ENCODE data around the gene RASSF5. TPM values are rescaled to one million over a fixed set of nuclear protein-coding genes. Genes with fewer than 3 reads are reported as not detected.

The RASSF5 gene
- polyA plus RNA-seq, 1 donor from 2014 or later, result 4.0 TPM

DNA sequence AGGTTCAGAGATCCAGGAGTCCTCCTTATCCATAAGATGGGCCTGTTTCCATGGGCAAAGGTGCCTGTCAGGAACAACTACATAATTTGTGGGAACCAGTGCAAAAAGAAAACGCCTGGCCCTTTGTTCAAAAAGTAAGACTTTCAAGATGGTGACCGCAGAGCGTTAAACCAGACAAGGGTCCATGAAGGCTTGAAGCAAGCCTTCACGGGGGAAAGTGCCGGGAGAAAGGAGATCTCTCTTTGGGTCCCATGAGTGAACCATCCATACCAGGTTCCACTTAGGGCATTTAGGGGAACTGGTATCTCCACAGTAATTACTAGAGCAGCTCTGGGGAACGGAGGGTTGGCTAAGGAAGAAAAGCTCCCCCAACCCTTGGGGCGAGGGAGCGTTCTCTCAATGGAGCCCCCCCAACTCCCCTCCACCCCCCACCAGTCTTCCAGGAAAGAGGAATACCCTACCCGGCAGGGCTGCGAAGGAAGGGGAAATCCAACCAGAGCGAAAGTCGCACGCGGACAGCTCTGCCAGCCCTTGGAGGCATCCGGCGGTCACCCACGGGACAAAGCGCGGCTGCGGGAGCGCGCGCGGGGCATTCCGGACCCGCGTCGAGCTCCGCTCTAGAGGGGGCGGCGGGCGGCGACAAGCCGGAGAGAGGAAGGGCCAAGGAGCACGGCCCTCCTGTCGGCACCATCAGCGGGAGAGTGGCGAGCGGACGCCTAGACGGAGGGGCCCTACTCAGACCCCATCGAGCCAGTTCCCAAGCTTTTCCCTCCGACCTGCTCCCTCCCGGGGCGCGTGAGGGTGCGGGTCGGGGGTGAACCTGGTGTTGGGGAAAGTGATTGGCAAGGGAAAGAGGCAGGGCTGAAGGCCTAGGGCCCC, 687 bp upstream of the RASSF5 start:
- Histone ChIP-seq H3K27me3 (ENCODE audit: insufficient read depth, low read depth, low read length) (peaks cover 54% of the 10 kb centered on the region), H3K27ac (ENCODE audit: low read length) (no peak overlapping the region)

DNA sequence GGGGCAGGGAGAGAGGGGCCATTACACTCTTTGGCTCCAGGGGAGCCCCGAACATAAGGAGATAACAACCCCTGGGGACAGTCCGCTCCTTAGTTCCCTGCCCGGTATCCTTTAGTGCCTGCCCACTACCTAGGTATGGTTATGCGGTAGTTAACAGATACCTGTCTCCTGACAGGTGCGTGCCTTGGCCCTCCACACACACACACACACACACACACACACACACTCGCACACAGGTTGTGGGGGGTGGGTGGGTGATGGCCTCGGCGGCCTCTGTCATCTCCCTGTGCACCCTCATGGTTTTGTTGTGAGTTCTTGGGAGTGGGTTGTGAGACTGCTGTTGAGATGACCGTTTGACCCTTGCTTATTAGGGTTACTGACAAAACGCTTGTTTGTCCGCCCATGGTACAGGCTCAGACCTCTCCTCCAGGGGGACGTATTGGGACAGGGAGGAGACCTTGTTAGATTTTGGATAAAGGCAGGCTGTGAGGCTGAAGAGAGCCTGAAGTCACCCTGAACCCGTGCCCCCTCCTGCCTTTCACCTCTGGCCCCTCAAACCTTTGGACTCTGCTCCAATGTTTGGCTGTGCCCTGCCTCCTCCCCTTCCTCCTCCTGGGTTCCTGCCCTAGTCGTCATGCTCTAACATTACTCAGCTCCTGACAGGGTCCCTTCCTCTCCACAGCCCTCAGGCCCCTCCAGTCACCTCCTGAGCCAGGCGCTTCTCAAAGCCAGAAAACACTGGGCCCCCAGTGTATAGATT, 979 bp downstream of the RASSF5 start:
- Histone ChIP-seq H4K20me1 (ENCODE audit: insufficient read depth) (no peaks in the 10 kb centered on the region), H3K9me2 (ENCODE audit: insufficient read depth, low read length) (no peaks in the 10 kb centered on the region), H3K36me3 (ENCODE audit: insufficient read depth, low read length) (no peaks in the 10 kb centered on the region), H3K4me3 (ENCODE audit: low read length) (peak overlapping the region; percentile 70), H3K27me3 (ENCODE audit: insufficient read depth, low read depth, low read length) (peaks cover 46% of the 10 kb centered on the region), H2AFZ (ENCODE audit: low read depth, low read length) (no peak overlapping the region), H3K79me2 (replicated peaks; ENCODE audit: insufficient read depth, low read length) (no peaks in the 10 kb centered on the region), H3K27ac (ENCODE audit: low read length) (no peak overlapping the region), H3K9me3 (ENCODE audit: low read length) (no peaks in the 10 kb centered on the region), H3K4me2 (ENCODE audit: low read length) (peak overlapping the region; percentile 17), H3F3A (ENCODE audit: insufficient read depth, low read length, poor library complexity, severe bottlenecking) (peaks cover 5% of the 10 kb centered on the region), H3K9ac (ENCODE audit: low read length) (peak overlapping the region; percentile 49)
- TF ChIP-seq, protein P1, sequence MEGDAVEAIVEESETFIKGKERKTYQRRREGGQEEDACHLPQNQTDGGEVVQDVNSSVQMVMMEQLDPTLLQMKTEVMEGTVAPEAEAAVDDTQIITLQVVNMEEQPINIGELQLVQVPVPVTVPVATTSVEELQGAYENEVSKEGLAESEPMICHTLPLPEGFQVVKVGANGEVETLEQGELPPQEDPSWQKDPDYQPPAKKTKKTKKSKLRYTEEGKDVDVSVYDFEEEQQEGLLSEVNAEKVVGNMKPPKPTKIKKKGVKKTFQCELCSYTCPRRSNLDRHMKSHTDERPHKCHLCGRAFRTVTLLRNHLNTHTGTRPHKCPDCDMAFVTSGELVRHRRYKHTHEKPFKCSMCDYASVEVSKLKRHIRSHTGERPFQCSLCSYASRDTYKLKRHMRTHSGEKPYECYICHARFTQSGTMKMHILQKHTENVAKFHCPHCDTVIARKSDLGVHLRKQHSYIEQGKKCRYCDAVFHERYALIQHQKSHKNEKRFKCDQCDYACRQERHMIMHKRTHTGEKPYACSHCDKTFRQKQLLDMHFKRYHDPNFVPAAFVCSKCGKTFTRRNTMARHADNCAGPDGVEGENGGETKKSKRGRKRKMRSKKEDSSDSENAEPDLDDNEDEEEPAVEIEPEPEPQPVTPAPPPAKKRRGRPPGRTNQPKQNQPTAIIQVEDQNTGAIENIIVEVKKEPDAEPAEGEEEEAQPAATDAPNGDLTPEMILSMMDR (IDR thresholded peaks at IDR 0.05; ENCODE audit: poor library complexity, severe bottlenecking), result no peak
- TF ChIP-seq POLR2AphosphoS5 (IDR thresholded peaks at IDR 0.05), result no peak
- TF ChIP-seq, protein P2, sequence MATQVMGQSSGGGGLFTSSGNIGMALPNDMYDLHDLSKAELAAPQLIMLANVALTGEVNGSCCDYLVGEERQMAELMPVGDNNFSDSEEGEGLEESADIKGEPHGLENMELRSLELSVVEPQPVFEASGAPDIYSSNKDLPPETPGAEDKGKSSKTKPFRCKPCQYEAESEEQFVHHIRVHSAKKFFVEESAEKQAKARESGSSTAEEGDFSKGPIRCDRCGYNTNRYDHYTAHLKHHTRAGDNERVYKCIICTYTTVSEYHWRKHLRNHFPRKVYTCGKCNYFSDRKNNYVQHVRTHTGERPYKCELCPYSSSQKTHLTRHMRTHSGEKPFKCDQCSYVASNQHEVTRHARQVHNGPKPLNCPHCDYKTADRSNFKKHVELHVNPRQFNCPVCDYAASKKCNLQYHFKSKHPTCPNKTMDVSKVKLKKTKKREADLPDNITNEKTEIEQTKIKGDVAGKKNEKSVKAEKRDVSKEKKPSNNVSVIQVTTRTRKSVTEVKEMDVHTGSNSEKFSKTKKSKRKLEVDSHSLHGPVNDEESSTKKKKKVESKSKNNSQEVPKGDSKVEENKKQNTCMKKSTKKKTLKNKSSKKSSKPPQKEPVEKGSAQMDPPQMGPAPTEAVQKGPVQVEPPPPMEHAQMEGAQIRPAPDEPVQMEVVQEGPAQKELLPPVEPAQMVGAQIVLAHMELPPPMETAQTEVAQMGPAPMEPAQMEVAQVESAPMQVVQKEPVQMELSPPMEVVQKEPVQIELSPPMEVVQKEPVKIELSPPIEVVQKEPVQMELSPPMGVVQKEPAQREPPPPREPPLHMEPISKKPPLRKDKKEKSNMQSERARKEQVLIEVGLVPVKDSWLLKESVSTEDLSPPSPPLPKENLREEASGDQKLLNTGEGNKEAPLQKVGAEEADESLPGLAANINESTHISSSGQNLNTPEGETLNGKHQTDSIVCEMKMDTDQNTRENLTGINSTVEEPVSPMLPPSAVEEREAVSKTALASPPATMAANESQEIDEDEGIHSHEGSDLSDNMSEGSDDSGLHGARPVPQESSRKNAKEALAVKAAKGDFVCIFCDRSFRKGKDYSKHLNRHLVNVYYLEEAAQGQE (IDR thresholded peaks at IDR 0.05; ENCODE audit: borderline replicate concordance), result no peak
- TF ChIP-seq RAD21 (conservative IDR thresholded peaks at IDR 0.05), result no peak
- no peak for TF ChIP-seq EP300 (conservative IDR thresholded peaks at IDR 0.05; ENCODE audit: poor library complexity, severe bottlenecking)
- no peak for TF ChIP-seq SMC3 (conservative IDR thresholded peaks at IDR 0.05; ENCODE audit: poor library complexity)
- TF ChIP-seq TAF1 (IDR thresholded peaks at IDR 0.05; ENCODE audit: low read depth), result no peak
- no peak for TF ChIP-seq MXI1 (conservative IDR thresholded peaks at IDR 0.05; ENCODE audit: poor library complexity, severe bottlenecking)
- no peak for TF ChIP-seq EZH2 (IDR thresholded peaks at IDR 0.05; ENCODE audit: borderline replicate concordance, insufficient read depth, low read length, poor library complexity, severe bottlenecking)

More for the DNA sequence above, 687 bp upstream of the RASSF5 start:
- Histone ChIP-seq H3K4me2 (ENCODE audit: low read length) (no peak overlapping the region), H3K79me2 (replicated peaks; ENCODE audit: insufficient read depth, low read length) (no peaks in the 10 kb centered on the region), H3K9me2 (ENCODE audit: insufficient read depth, low read length) (no peaks in the 10 kb centered on the region), H4K20me1 (ENCODE audit: insufficient read depth) (no peaks in the 10 kb centered on the region), H2AFZ (ENCODE audit: low read depth, low read length) (no peak overlapping the region), H3K9ac (ENCODE audit: low read length) (no peak overlapping the region), H3K4me3 (ENCODE audit: low read length) (peak overlapping the region; percentile 70), H3K9me3 (ENCODE audit: low read length) (no peaks in the 10 kb centered on the region), H3F3A (ENCODE audit: insufficient read depth, low read length, poor library complexity, severe bottlenecking) (peaks cover under 1% of the 10 kb centered on the region), H3K36me3 (ENCODE audit: insufficient read depth, low read length) (no peaks in the 10 kb centered on the region)
- TF ChIP-seq EP300 (conservative IDR thresholded peaks at IDR 0.05; ENCODE audit: poor library complexity, severe bottlenecking) (no peak), RAD21 (conservative IDR thresholded peaks at IDR 0.05) (no peak), POLR2AphosphoS5 (IDR thresholded peaks at IDR 0.05) (no peak), MXI1 (conservative IDR thresholded peaks at IDR 0.05; ENCODE audit: poor library complexity, severe bottlenecking) (no peak)

Measured in neural cell (in vitro differentiated cells).